HepG2 (cell line): Measurements from ENCODE around the gene IGFBP5. TPM values are rescaled to one million over a fixed set of nuclear protein-coding genes. Genes with fewer than 3 reads are reported as not detected.

Experiments used
- ATF6 ChIP-seq: sonication (generic); formaldehyde crosslinking; conservative IDR thresholded peaks from 2 replicates; pipeline ENCODE4 v1.4.0; 2020; ENCODE audit warnings: missing genetic modification reagents
- CBX2 ChIP-seq, 2 experiments: fragments of 200-600 bp in 1 of 2; sonication (generic); formaldehyde crosslinking in 1 of 2; IDR thresholded peaks; 2 replicates each; pipeline versions ENCODE4 v1.7.0 to v1.8.1; 2018 to 2022; ENCODE audit warnings: low read depth in 2 of 2, low read length in 1 of 2, mild to moderate bottlenecking in 1 of 2, missing genetic modification reagents in 1 of 2
- CREB1 ChIP-seq, 2 experiments: fragments of 450-650 bp in 1 of 2; IDR thresholded peaks; 2 replicates each; pipeline ENCODE4 v1.6.1; 2016 to 2017; ENCODE audit warnings: control low read depth in 1 of 2, mild to moderate bottlenecking in 1 of 2, missing compliant biosample characterization in 1 of 2, missing genetic modification characterization in 1 of 2
- ERF ChIP-seq: IDR thresholded peaks from 2 replicates; pipeline ENCODE4 v1.6.1; 2018; ENCODE audit warnings: missing biosample characterization, missing genetic modification reagents
- HOMEZ ChIP-seq: IDR thresholded peaks from 2 replicates; pipeline ENCODE4 v1.6.1; 2016; ENCODE audit warnings: low read depth
- IKZF4 ChIP-seq: sonication (generic); formaldehyde crosslinking; IDR thresholded peaks from 2 replicates; pipeline ENCODE4 v1.5.1; 2020; ENCODE audit warnings: borderline replicate concordance, mild to moderate bottlenecking, low read depth, missing genetic modification reagents; ENCODE audit errors: not compliant biosample characterization
- KLF16 ChIP-seq, 2 experiments: sonication (generic) in 1 of 2; formaldehyde crosslinking in 1 of 2; IDR thresholded peaks; 2 replicates each; pipeline versions ENCODE4 v1.6.1 to v1.8.0; 2016 to 2023; ENCODE audit warnings: missing genetic modification reagents in 2 of 2, missing compliant biosample characterization in 1 of 2
- RBAK ChIP-seq: sonication (generic); formaldehyde crosslinking; IDR thresholded peaks from 2 replicates; pipeline ENCODE4 v1.5.1; 2020; ENCODE audit warnings: mild to moderate bottlenecking, missing genetic modification reagents
- SOX6 ChIP-seq, 2 experiments: fragments of 450-650 bp in 1 of 2; sonication (generic) in 1 of 2; formaldehyde crosslinking in 1 of 2; IDR thresholded peaks; 2 replicates each; pipeline versions ENCODE4 v1.4.0 to v1.6.1; 2017 to 2020; ENCODE audit warnings: antibody characterized with exemption in 1 of 2, mild to moderate bottlenecking in 1 of 2, missing genetic modification reagents in 1 of 2
- STAG1 ChIP-seq: sonication (generic); formaldehyde crosslinking; IDR thresholded peaks from 2 replicates; pipeline ENCODE4 v1.4.0; 2020; ENCODE audit warnings: missing genetic modification reagents
- ZFP36L2 ChIP-seq: sonication (generic); formaldehyde crosslinking; IDR thresholded peaks from 2 replicates; pipeline ENCODE4 v1.4.0; 2020; ENCODE audit warnings: missing genetic modification reagents
- ZNF672 ChIP-seq: sonication (generic); formaldehyde crosslinking; IDR thresholded peaks from 2 replicates; pipeline ENCODE4 v1.8.1; 2022; ENCODE audit warnings: missing genetic modification reagents
- ZNF788 ChIP-seq: sonication (generic); formaldehyde crosslinking; IDR thresholded peaks from 2 replicates; pipeline ENCODE4 v1.5.0; 2020; ENCODE audit warnings: mild to moderate bottlenecking, missing genetic modification reagents, borderline replicate concordance
- polyA plus RNA-seq, 8 experiments: library from polyadenylated mRNA; depleted of rRNA in 3 of 8; stranded (reverse) in 7 of 8; unstranded in 1 of 8; fragments of >200 nt; fragmentation: Illumina TruSeq in 4 of 8; extraction: Trizol in 4 of 8; gene quantifications; 2 replicates each; pipeline versions ENCODE4 v1.2.1 to v1.2.3, GENCODE V29; 2011 to 2016; ENCODE audit warnings: low read depth in 4 of 8, missing spikeins in 1 of 8, mixed read lengths in 1 of 8; ENCODE audit not compliant: insufficient read depth in 1 of 8
- total RNA-seq, 5 experiments: library from RNA; depleted of rRNA; stranded (reverse); fragments of >200 nt; fragmentation: Illumina TruSeq; extraction: Trizol; gene quantifications; 2 replicates each; pipeline ENCODE4 v1.2.3, GENCODE V29; 2016; ENCODE audit warnings: low read depth in 1 of 5
- TF ChIP-seq, protein P1 (sequence below), 2 experiments: fragments of 450-650 bp in 1 of 2; sonication (generic) in 1 of 2; formaldehyde crosslinking in 1 of 2; IDR thresholded peaks; 2 replicates each; pipeline versions ENCODE4 v1.6.1 to v1.8.0; 2016 to 2022; ENCODE audit warnings: antibody characterized with exemption in 1 of 2, mild to moderate bottlenecking in 1 of 2, missing genetic modification reagents in 1 of 2
- TF ChIP-seq, protein P2 (sequence below): IDR thresholded peaks from 2 replicates; pipeline ENCODE4 v1.6.1; 2016; ENCODE audit warnings: control low read depth

Gene IGFBP5
- total and polyA plus RNA-seq, 2 of the 13 experiments (the other 11 are each of a cell fraction or from before 2014, with no cell fraction given): 0.15 TPM; not detected in 1

DNA sequence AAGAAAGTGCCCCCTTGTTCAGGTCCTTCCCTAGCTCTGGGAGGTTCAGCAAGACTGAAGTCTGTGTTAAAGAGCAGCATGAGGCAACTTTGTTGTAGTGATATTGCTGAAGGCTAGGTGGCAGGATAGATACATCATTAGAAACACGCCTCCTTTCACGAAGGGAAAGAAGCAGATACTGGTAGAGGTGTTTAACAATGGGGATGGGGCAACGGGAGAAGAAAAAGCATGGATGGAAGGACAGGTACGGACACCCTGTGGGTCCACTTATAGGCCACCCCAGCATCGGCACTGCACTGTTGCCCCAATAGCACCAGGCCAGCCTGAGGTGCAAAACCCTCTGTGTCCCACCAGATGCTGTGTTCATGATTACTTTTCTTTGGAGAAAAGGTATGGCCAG, 3.5 kb upstream of the IGFBP5 start (continued):
- TF ChIP-seq, protein P1, sequence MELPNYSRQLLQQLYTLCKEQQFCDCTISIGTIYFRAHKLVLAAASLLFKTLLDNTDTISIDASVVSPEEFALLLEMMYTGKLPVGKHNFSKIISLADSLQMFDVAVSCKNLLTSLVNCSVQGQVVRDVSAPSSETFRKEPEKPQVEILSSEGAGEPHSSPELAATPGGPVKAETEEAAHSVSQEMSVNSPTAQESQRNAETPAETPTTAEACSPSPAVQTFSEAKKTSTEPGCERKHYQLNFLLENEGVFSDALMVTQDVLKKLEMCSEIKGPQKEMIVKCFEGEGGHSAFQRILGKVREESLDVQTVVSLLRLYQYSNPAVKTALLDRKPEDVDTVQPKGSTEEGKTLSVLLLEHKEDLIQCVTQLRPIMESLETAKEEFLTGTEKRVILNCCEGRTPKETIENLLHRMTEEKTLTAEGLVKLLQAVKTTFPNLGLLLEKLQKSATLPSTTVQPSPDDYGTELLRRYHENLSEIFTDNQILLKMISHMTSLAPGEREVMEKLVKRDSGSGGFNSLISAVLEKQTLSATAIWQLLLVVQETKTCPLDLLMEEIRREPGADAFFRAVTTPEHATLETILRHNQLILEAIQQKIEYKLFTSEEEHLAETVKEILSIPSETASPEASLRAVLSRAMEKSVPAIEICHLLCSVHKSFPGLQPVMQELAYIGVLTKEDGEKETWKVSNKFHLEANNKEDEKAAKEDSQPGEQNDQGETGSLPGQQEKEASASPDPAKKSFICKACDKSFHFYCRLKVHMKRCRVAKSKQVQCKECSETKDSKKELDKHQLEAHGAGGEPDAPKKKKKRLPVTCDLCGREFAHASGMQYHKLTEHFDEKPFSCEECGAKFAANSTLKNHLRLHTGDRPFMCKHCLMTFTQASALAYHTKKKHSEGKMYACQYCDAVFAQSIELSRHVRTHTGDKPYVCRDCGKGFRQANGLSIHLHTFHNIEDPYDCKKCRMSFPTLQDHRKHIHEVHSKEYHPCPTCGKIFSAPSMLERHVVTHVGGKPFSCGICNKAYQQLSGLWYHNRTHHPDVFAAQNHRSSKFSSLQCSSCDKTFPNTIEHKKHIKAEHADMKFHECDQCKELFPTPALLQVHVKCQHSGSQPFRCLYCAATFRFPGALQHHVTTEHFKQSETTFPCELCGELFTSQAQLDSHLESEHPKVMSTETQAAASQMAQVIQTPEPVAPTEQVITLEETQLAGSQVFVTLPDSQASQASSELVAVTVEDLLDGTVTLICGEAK (IDR thresholded peaks at IDR 0.05): no peak
- TF ChIP-seq, protein P1 (CRISPR knock-in tag; IDR thresholded peaks at IDR 0.05): no peak
- TF ChIP-seq ERF (CRISPR knock-in tag) (peak; percentile 52; the same call in 1 of the 2 replicates), ATF6 (no peak), CREB1 (IDR thresholded peaks at IDR 0.05) (no peak), CREB1 (CRISPR knock-in tag; IDR thresholded peaks at IDR 0.05) (no peak), CBX2 (IDR thresholded peaks at IDR 0.05; ENCODE audit: low read depth, low read length) (no peak), CBX2 (CRISPR knock-in tag; IDR thresholded peaks at IDR 0.05; ENCODE audit: low read depth) (no peak), ZNF788 (no peak), IKZF4 (CRISPR knock-in tag) (no peak), HOMEZ (CRISPR knock-in tag) (peak; percentile 40; the same call in 1 of the 2 replicates), RBAK (no peak), SOX6 (IDR thresholded peaks at IDR 0.05) (no peak), SOX6 (CRISPR knock-in tag; IDR thresholded peaks at IDR 0.05) (peak; percentile 20; the same call in 1 of the 2 replicates), KLF16 (CRISPR knock-in tag; IDR thresholded peaks at IDR 0.05) (peak in 1 of 2 experiments; percentile 46; a peak in 1 of 4 replicates), STAG1 (peak; percentile 95), ZFP36L2 (CRISPR knock-in tag) (no peak), ZNF672 (CRISPR knock-in tag) (no peak)
- TF ChIP-seq, protein P2, sequence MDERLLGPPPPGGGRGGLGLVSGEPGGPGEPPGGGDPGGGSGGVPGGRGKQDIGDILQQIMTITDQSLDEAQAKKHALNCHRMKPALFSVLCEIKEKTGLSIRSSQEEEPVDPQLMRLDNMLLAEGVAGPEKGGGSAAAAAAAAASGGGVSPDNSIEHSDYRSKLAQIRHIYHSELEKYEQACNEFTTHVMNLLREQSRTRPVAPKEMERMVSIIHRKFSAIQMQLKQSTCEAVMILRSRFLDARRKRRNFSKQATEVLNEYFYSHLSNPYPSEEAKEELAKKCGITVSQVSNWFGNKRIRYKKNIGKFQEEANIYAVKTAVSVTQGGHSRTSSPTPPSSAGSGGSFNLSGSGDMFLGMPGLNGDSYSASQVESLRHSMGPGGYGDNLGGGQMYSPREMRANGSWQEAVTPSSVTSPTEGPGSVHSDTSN (CRISPR knock-in tag): 0 out of 2 replicates have a peak, but pooled peaks have one; percentile 10
